BLaER1 treated with 17β-estradiol and CSF1 and Interleukin-3, amounts not matched to agents 10 nM and 100 nM (cell line): ENCODE results near the gene E2F1.

Experiments
- H3K27ac ChIP-seq, 11 experiments: shearing (Covaris generic); formaldehyde crosslinking; 2 replicates each; pipeline ENCODE4 v1.8.1; 2022
- H3K27me3 ChIP-seq, 11 experiments: shearing (Covaris generic); formaldehyde crosslinking; 2 replicates each; pipeline ENCODE4 v1.8.1; 2022
- H3K36me3 ChIP-seq, 11 experiments: shearing (Covaris generic); formaldehyde crosslinking; 2 replicates each; pipeline ENCODE4 v1.8.1; 2022
- H3K4me1 ChIP-seq, 10 experiments: shearing (Covaris generic); formaldehyde crosslinking; 2 replicates each; pipeline ENCODE4 v1.8.1; 2022
- H3K4me2 ChIP-seq, 11 experiments: shearing (Covaris generic); formaldehyde crosslinking; 2 replicates each; pipeline ENCODE4 v1.8.1; 2022
- H3K4me3 ChIP-seq, 10 experiments: shearing (Covaris generic); formaldehyde crosslinking; 2 replicates each; pipeline ENCODE4 v1.8.1; 2022
- H3K9ac ChIP-seq, 11 experiments: shearing (Covaris generic); formaldehyde crosslinking; 2 replicates each; pipeline ENCODE4 v1.8.1; 2022
- H3K9me3 ChIP-seq, 11 experiments: shearing (Covaris generic); formaldehyde crosslinking; replicated peaks in 1 of 11; 2 replicates each; pipeline ENCODE4 v1.8.1; 2022
- H4K20me1 ChIP-seq, 11 experiments: shearing (Covaris generic); formaldehyde crosslinking; 2 replicates each; pipeline ENCODE4 v1.8.1; 2022
- Cebpa-rat ChIP-seq, 11 experiments: shearing (Covaris generic); IDR thresholded peaks; 2 replicates each; pipeline ENCODE4 v1.8.1; 2022

E2F1 gene

GRCh38 chr20:33626190-33626589 lies 60.0 kb downstream of the E2F1 start:
- Histone ChIP-seq H3K9me3 (no peaks in the 10 kb centered on the region), H3K4me2 (no peak overlapping the region), H3K36me3 (peaks cover 75 to 100% (median 83%) of the 10 kb centered on the region in 11 experiments), H3K4me3 (no peak overlapping the region), H3K27ac (no peak overlapping the region), H4K20me1 (peaks cover 0 to 7% (median 0%) of the 10 kb centered on the region in 11 experiments; a peak in 1 of 22 replicates), H3K4me1 (0 out of 20 replicates have a peak, but pooled peaks cover 0 to 7% (median 0%) of the 10 kb centered on the region in 10 experiments), H3K27me3 (no peaks in the 10 kb centered on the region), H3K9ac (no peak overlapping the region)
- TF ChIP-seq Cebpa-rat (IDR thresholded peaks at IDR 0.05) = no peak
